PC-9 (cell line): ENCODE data around the gene IGLL5.

ENCODE experiments used
- EZH2 ChIP-seq: fragments of 200-600 bp; sonication (generic); IDR thresholded peaks from 2 replicates; pipeline ENCODE4 v1.8.0; 2017; ENCODE audit warnings: antibody characterized with exemption, low read depth
- TF ChIP-seq, protein P1 (sequence below): fragments of 200-600 bp; sonication (generic); conservative IDR thresholded peaks from 2 replicates; pipeline ENCODE4 v1.6.1; 2017; ENCODE audit warnings: mixed run types, antibody characterized with exemption, mild to moderate bottlenecking, moderate library complexity

DNA sequence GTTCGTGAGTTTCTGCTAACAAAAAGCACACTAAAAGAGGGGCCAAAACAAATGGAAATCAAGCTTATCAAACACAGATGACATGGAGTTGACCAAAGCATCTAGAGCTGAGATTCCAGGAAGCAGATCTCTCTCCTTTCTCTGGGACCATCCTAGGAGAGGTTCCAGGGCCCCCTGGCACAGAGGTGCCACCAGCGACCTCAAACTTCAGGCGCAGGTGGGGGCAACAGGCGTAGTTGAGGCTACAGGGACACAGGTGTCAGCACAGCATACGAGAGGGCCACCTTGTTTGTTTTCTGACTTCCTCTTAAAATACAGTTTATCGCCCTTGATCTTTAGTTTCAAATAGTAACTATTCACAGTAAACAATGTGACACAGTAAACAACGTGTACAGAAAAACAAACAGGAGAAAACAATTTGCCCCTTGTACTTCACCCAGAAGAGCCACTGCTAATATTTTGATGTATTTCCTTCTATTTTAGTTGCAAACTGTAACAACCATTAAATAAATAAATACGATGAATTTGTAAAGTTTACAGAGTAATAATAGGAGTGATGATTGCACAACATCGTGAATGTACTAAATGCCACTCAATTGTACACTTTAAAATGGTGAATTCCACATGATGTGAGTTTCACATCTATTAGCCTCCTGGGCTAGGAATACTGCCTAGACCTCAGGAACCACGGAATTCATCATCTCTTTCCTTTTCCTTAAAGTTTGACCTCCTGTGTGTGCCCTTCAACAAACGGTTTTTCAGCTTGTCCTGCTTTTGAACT, 52.2 kb downstream of the IGLL5 start:
- TF ChIP-seq, protein P1, sequence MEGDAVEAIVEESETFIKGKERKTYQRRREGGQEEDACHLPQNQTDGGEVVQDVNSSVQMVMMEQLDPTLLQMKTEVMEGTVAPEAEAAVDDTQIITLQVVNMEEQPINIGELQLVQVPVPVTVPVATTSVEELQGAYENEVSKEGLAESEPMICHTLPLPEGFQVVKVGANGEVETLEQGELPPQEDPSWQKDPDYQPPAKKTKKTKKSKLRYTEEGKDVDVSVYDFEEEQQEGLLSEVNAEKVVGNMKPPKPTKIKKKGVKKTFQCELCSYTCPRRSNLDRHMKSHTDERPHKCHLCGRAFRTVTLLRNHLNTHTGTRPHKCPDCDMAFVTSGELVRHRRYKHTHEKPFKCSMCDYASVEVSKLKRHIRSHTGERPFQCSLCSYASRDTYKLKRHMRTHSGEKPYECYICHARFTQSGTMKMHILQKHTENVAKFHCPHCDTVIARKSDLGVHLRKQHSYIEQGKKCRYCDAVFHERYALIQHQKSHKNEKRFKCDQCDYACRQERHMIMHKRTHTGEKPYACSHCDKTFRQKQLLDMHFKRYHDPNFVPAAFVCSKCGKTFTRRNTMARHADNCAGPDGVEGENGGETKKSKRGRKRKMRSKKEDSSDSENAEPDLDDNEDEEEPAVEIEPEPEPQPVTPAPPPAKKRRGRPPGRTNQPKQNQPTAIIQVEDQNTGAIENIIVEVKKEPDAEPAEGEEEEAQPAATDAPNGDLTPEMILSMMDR = no peak
- no peak for TF ChIP-seq EZH2
